Measurements from ENCODE around the gene KDM2B.

The KDM2B gene

GRCh38 chr12:121405211-121405610 is 175.6 kb downstream of the KDM2B start:
- no peak for TF ChIP-seq CTCF (IDR thresholded peaks at IDR 0.05; ENCODE audit: low read depth, low read length, missing control alignments)
- DNase-seq (ENCODE audit: extremely low read depth, low read depth), result no peak
- no peak overlapping the region for H3K4me3 ChIP-seq (replicated peaks; ENCODE audit: low read depth, low read length)

- no peak overlapping the region for H3K4me3 ChIP-seq (replicated peaks; ENCODE audit: low read depth, low read length)
- TF ChIP-seq CTCF (IDR thresholded peaks at IDR 0.05; ENCODE audit: low read depth, low read length, missing control alignments), result no peak
- no peak for DNase-seq (ENCODE audit: extremely low read depth, low read depth)
Observed at GRCh38 chr12:121404734-121405133, 176.1 kb downstream of the KDM2B start.

- no peak for TF ChIP-seq CTCF (IDR thresholded peaks at IDR 0.05; ENCODE audit: low read depth, low read length, missing control alignments)
- H3K4me3 ChIP-seq (replicated peaks; ENCODE audit: low read depth, low read length), result no peak overlapping the region
- DNase-seq (ENCODE audit: extremely low read depth, low read depth), result no peak
Observed at GRCh38 chr12:121403721-121404120, 177.1 kb downstream of the KDM2B start.

- H3K4me3 ChIP-seq (replicated peaks; ENCODE audit: low read depth, low read length), result peak overlapping the region; percentile 96
- no peak for TF ChIP-seq CTCF (IDR thresholded peaks at IDR 0.05; ENCODE audit: low read depth, low read length, missing control alignments)
- DNase-seq (ENCODE audit: extremely low read depth, low read depth), result no peak
Observed at GRCh38 chr12:121400332-121401139, 180.3 kb downstream of the KDM2B start.

GRCh38 chr12:121399391-121400331 is 181.2 kb downstream of the KDM2B start, which contains the start of gene RNF34:
Gene RNF34, plus strand, starts transcription at chr12:121400118. Its CDS starts 95 bp downstream, at chr12:121400213.
- H3K4me3 ChIP-seq (replicated peaks; ENCODE audit: low read depth, low read length), result peak within 1 kb of the TSS; percentile 96
- no peak for TF ChIP-seq CTCF (IDR thresholded peaks at IDR 0.05; ENCODE audit: low read depth, low read length, missing control alignments)
- DNase-seq (ENCODE audit: extremely low read depth, low read depth), result peak; percentile 95

GRCh38 chr12:121398355-121398754 is 182.5 kb downstream of the KDM2B start:
- H3K4me3 ChIP-seq (replicated peaks; ENCODE audit: low read depth, low read length), result no peak overlapping the region
- TF ChIP-seq CTCF (IDR thresholded peaks at IDR 0.05; ENCODE audit: low read depth, low read length, missing control alignments), result no peak
- no peak for DNase-seq (ENCODE audit: extremely low read depth, low read depth)
